ENCODE measurements around the gene REEP3.
"Not testable (repeated sequence)": the region's sequence is repeated elsewhere in the genome, so short reads cannot be mapped to it uniquely, and the experiment has no call there.

REEP3 gene

GRCh38 chr10:63633677-63634487 is 112.7 kb downstream of the REEP3 start:
- no peak for DNase-seq

- no peak for DNase-seq
These were observed 113.4 kb downstream of the REEP3 start for GRCh38 chr10:63634488-63635065.

- DNase-seq, result no peak
These were observed 115.6 kb downstream of the REEP3 start for GRCh38 chr10:63636812-63637211.

- DNase-seq, result no peak
These were observed 116.7 kb downstream of the REEP3 start for GRCh38 chr10:63637901-63638327.

GRCh38 chr10:63641366-63641765 is 120.2 kb downstream of the REEP3 start:
- DNase-seq, result no peak

GRCh38 chr10:63641799-63642198 is 120.6 kb downstream of the REEP3 start:
- no peak for DNase-seq

GRCh38 chr10:63642808-63643207 is 121.6 kb downstream of the REEP3 start:
- no peak for DNase-seq

GRCh38 chr10:63644418-63645142 is 123.4 kb downstream of the REEP3 start:
- no peak for DNase-seq

GRCh38 chr10:63645195-63645594 is 124.0 kb downstream of the REEP3 start:
- no peak for DNase-seq

GRCh38 chr10:63646491-63646890 is 125.3 kb downstream of the REEP3 start:
- DNase-seq, result no peak

- no peak for DNase-seq
These were observed 130.7 kb downstream of the REEP3 start for GRCh38 chr10:63651864-63652263.

- no peak for DNase-seq
These were observed 132.5 kb downstream of the REEP3 start for GRCh38 chr10:63653747-63654146.

GRCh38 chr10:63657761-63658160 is 136.6 kb downstream of the REEP3 start:
- DNase-seq, result no peak

- DNase-seq, result not testable (repeated sequence)
These were observed 139.7 kb downstream of the REEP3 start for GRCh38 chr10:63660941-63661340.

- DNase-seq, result no peak
These were observed 140.1 kb downstream of the REEP3 start for GRCh38 chr10:63661347-63661746.

GRCh38 chr10:63664341-63664885 is 143.2 kb downstream of the REEP3 start:
- DNase-seq, result no peak

- DNase-seq, result not testable (repeated sequence)
These were observed 143.9 kb downstream of the REEP3 start for GRCh38 chr10:63665006-63665580.

- no peak for DNase-seq
These were observed 144.5 kb downstream of the REEP3 start for GRCh38 chr10:63665670-63666134.

GRCh38 chr10:63666836-63667383 is 145.7 kb downstream of the REEP3 start:
- DNase-seq, result no peak

- no peak for DNase-seq
These were observed 146.6 kb downstream of the REEP3 start for GRCh38 chr10:63667596-63668480.

GRCh38 chr10:63670291-63670898 is 149.2 kb downstream of the REEP3 start:
- no peak for DNase-seq

All from activated naive CD4-positive, alpha-beta T cell treated with anti-CD3 and anti-CD28 coated beads, Interleukin-2, amount 50 U/mL, for 16 hours (primary cell).